Osteocyte (in vitro differentiated cells): ENCODE data around the gene KCNK2. TPM values are rescaled to one million over a fixed set of nuclear protein-coding genes. Genes with fewer than 3 reads are reported as not detected.

Experiments used
- DNase-seq: peaks from one replicate; pipeline ENCODE4 v3.0.0; 2021; ENCODE audit warnings: mixed read lengths; ENCODE audit not compliant: unreplicated experiment; ENCODE audit errors: extremely low spot score
- H3K27ac Mint-ChIP-seq: one replicate; pipeline ENCODE4 v1.8.0; 2021; ENCODE audit warnings: mild to moderate bottlenecking, mixed read lengths; ENCODE audit not compliant: unreplicated experiment
- H3K27me3 Mint-ChIP-seq: one replicate; pipeline ENCODE4 v1.8.0; 2021; ENCODE audit warnings: mixed read lengths; ENCODE audit not compliant: unreplicated experiment
- H3K36me3 Mint-ChIP-seq: one replicate; pipeline ENCODE4 v1.8.0; 2021; ENCODE audit warnings: mixed read lengths; ENCODE audit not compliant: unreplicated experiment
- H3K4me1 Mint-ChIP-seq: one replicate; pipeline ENCODE4 v1.8.0; 2021; ENCODE audit warnings: mixed read lengths; ENCODE audit not compliant: unreplicated experiment
- H3K4me3 Mint-ChIP-seq: one replicate; pipeline ENCODE4 v1.8.0; 2021; ENCODE audit warnings: mild to moderate bottlenecking, moderate library complexity, mixed read lengths; ENCODE audit not compliant: unreplicated experiment
- H3K9me3 Mint-ChIP-seq: one replicate; pipeline ENCODE4 v1.8.0; 2021; ENCODE audit warnings: mixed read lengths; ENCODE audit not compliant: unreplicated experiment
- total RNA-seq: library from RNA; stranded (reverse); gene quantifications from 2 replicates; pipeline ENCODE4 v1.2.1, GENCODE V29; 2021
- TF ChIP-seq, protein P1 (sequence below): fragments of 200-600 bp; sonication (generic); IDR thresholded peaks from 2 replicates; pipeline ENCODE4 v1.5.0; 2021; ENCODE audit warnings: antibody characterized with exemption, mild to moderate bottlenecking, moderate library complexity

The KCNK2 gene
- total RNA-seq, 1 donor from 2014 or later = not detected

DNA sequence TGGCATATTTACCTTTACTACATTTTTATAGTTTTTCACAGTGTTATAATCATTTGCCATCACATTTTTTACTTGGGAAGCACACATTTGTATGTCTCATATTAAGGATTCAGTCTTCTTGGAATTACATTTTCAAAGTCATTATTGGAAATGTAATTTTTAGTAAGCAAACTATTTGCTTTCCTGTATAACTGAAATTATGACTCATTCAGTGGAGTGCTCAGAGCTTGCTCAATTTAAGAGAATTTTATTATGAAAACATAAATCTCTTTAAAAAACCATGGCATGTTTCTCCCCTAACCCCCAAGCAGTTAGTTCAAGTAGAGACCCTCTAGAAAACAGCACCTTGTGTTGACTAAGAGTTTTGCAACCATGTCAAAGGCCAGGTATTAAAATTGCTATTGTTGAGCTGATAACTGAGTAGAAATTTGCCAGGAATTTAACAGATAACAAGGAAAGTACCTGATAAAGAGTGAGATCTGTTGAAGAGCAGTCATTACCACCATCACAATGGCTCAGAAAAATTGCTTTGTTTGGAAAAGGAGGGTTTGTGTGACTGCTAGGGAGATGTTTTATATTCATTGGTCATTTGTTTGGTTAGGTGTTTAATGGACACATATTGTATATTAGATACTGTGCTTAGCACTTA, 105.9 kb downstream of the KCNK2 start:
- Mint-ChIP-seq H3K27ac (no peak overlapping the region), H3K27me3 (no peaks in the 10 kb centered on the region), H3K36me3 (no peaks in the 10 kb centered on the region), H3K4me3 (no peak overlapping the region), H3K4me1 (peaks cover 34% of the 10 kb centered on the region), H3K9me3 (no peaks in the 10 kb centered on the region)
- DNase-seq = no peak
- TF ChIP-seq, protein P1, sequence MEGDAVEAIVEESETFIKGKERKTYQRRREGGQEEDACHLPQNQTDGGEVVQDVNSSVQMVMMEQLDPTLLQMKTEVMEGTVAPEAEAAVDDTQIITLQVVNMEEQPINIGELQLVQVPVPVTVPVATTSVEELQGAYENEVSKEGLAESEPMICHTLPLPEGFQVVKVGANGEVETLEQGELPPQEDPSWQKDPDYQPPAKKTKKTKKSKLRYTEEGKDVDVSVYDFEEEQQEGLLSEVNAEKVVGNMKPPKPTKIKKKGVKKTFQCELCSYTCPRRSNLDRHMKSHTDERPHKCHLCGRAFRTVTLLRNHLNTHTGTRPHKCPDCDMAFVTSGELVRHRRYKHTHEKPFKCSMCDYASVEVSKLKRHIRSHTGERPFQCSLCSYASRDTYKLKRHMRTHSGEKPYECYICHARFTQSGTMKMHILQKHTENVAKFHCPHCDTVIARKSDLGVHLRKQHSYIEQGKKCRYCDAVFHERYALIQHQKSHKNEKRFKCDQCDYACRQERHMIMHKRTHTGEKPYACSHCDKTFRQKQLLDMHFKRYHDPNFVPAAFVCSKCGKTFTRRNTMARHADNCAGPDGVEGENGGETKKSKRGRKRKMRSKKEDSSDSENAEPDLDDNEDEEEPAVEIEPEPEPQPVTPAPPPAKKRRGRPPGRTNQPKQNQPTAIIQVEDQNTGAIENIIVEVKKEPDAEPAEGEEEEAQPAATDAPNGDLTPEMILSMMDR = no peak

GRCh38 chr1:215192306-215192705, 109.8 kb downstream of the KCNK2 start:
- no peak for DNase-seq
- H3K36me3 Mint-ChIP-seq = no peaks in the 10 kb centered on the region
- H3K27me3 Mint-ChIP-seq = no peaks in the 10 kb centered on the region
- H3K9me3 Mint-ChIP-seq = no peaks in the 10 kb centered on the region
- TF ChIP-seq, protein P1 = no peak
- peak overlapping the region; percentile 85 for H3K27ac Mint-ChIP-seq
- H3K4me3 Mint-ChIP-seq = peak overlapping the region; percentile 3
- peaks cover 40% of the 10 kb centered on the region for H3K4me1 Mint-ChIP-seq

DNA sequence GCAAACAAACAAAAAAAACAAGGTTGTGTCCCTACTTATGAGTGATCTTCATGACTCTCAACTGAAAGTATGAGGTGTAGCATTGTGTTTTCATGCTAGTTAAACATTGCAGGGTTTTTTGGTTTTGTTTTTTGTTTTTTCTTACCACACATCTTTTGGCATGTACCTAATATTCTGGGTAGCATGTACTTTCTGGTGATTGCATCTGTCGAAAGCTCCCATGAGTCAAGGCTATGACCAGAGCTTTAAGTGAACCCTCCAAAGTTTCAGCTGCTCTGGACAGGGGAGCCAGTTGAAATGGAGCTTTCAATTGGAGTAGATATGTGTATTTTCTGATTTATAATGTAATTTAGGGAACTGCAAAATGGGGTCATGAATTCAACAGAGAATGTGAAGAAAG, 115.5 kb downstream of the KCNK2 start:
- H3K27ac Mint-ChIP-seq = no peak overlapping the region
- no peak for DNase-seq
- H3K9me3 Mint-ChIP-seq = no peaks in the 10 kb centered on the region
- H3K36me3 Mint-ChIP-seq = no peaks in the 10 kb centered on the region
- TF ChIP-seq, protein P1 = no peak
- H3K4me3 Mint-ChIP-seq = no peak overlapping the region
- peaks cover 3% of the 10 kb centered on the region for H3K27me3 Mint-ChIP-seq
- peaks cover 16% of the 10 kb centered on the region for H3K4me1 Mint-ChIP-seq

GRCh38 chr1:215200121-215200520, 117.6 kb downstream of the KCNK2 start:
- Mint-ChIP-seq H3K27me3 (peaks cover 3% of the 10 kb centered on the region), H3K27ac (no peak overlapping the region), H3K4me3 (no peak overlapping the region), H3K36me3 (no peaks in the 10 kb centered on the region), H3K9me3 (no peaks in the 10 kb centered on the region), H3K4me1 (peaks cover 12% of the 10 kb centered on the region)
- no peak for DNase-seq
- TF ChIP-seq, protein P1 = no peak

DNA sequence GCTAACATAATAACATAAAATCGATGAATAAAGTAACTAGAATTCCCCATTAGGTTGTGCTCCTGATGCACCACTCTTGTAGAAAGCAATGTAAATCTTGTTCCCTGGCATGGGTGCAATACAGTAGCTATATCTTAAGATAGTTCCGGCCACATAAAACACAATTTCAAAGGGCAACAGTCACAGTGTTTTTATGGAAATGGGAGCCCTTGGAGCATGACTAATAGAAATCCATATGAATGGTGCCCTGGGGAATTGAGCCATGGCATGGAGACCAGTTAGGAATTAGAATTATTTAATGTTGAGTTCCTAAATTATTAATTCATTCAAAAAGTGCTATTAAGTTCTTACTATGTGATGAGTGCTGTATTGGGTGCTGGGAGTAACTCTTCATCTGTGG, 118.7 kb downstream of the KCNK2 start:
- H3K36me3 Mint-ChIP-seq = no peaks in the 10 kb centered on the region
- TF ChIP-seq, protein P1 = no peak

More for the DNA sequence above, 118.7 kb downstream of the KCNK2 start:
- Mint-ChIP-seq H3K4me1 (peaks cover 12% of the 10 kb centered on the region), H3K27ac (no peak overlapping the region), H3K9me3 (no peaks in the 10 kb centered on the region), H3K4me3 (no peak overlapping the region), H3K27me3 (peaks cover 3% of the 10 kb centered on the region)
- DNase-seq = no peak
